ENCODE measurements around the gene CACNA1H. TPM values are rescaled to one million over a fixed set of nuclear protein-coding genes. Genes with fewer than 3 reads are reported as not detected.

Gene CACNA1H
- total RNA-seq, 4 donors from 2014 or later, result 17.0 to 63.6 (median 39.5) TPM

GRCh38 chr16:1174477-1175357 is 21.8 kb downstream of the CACNA1H start:
- no peaks in the 10 kb centered on the region for H3K36me3 ChIP-seq

GRCh38 chr16:1175566-1176279 is 22.8 kb downstream of the CACNA1H start:
- TF ChIP-seq EP300 (IDR thresholded peaks at IDR 0.05; ENCODE audit: low read depth) (no peak), POLR2AphosphoS5 (IDR thresholded peaks at IDR 0.05) (no peak), CTCF (IDR thresholded peaks at IDR 0.05) (no peak), POLR2A (IDR thresholded peaks at IDR 0.05) (no peak)
- H3K4me3 ChIP-seq, result no peak overlapping the region
- intact Hi-C loops (cut with DNase I; ENCODE audit: low total_unique reads) (no loop called here), in situ Hi-C loops (cut with MboI; ENCODE audit: low pct_ligation_motif_present in 1 of 4, low pct_unique_long_range_greater_than_20kb in 1 of 4, low sequenced_read_pairs in 3 of 4) (no loop called here)
- H3K36me3 ChIP-seq, result no peaks in the 10 kb centered on the region
- H3K27me3 ChIP-seq, result peaks cover 2% of the 10 kb centered on the region
- H3K9me3 ChIP-seq, result no peaks in the 10 kb centered on the region
- peak overlapping the region; percentile 23 to 92 (median 82) for H3K27ac ChIP-seq
- no peak for DNase-seq
- WGBS, 2 donors (ENCODE audit: low coverage in 1 of 2), result 74% methylated on average over 25 of the region's 29 CpGs; no CpG with 5 or more reads in 1 of the 2 donors
- peaks cover under 1 to 29% (median 16%) of the 10 kb centered on the region in 4 donors for H3K4me1 ChIP-seq

More at GRCh38 chr16:1174477-1175357, 21.8 kb downstream of the CACNA1H start:
- peaks cover 8 to 32% (median 22%) of the 10 kb centered on the region in 4 donors for H3K4me1 ChIP-seq
- 66% methylated on average over 31 of the region's 38 CpGs; no CpG with 5 or more reads in 1 of the 2 donors for WGBS, 2 donors (ENCODE audit: low coverage in 1 of 2)
- H3K4me3 ChIP-seq, result no peak overlapping the region
- H3K9me3 ChIP-seq, result no peaks in the 10 kb centered on the region
- no peaks in the 10 kb centered on the region for H3K27me3 ChIP-seq
- intact Hi-C loops (cut with DNase I; ENCODE audit: low total_unique reads) (no loop called here), in situ Hi-C loops (cut with MboI; ENCODE audit: low pct_ligation_motif_present in 1 of 4, low pct_unique_long_range_greater_than_20kb in 1 of 4, low sequenced_read_pairs in 3 of 4) (no loop called here)
- peak overlapping the region; percentile 23 to 92 (median 82) for H3K27ac ChIP-seq
- TF ChIP-seq POLR2AphosphoS5 (IDR thresholded peaks at IDR 0.05) (no peak), POLR2A (IDR thresholded peaks at IDR 0.05) (no peak), CTCF (IDR thresholded peaks at IDR 0.05) (no peak), EP300 (IDR thresholded peaks at IDR 0.05; ENCODE audit: low read depth) (no peak)
- no peak for DNase-seq

GRCh38 chr16:1176280-1176897 is 23.5 kb downstream of the CACNA1H start:
- peak overlapping the region in 3 of 4 donors; percentile 82 to 92 (median 83) for H3K27ac ChIP-seq
- no peak overlapping the region for H3K4me3 ChIP-seq
- H3K4me1 ChIP-seq, result peaks cover 6 to 29% (median 17%) of the 10 kb centered on the region in 4 donors
- no peak for DNase-seq
- peaks cover 8% of the 10 kb centered on the region for H3K27me3 ChIP-seq
- WGBS, 2 donors (ENCODE audit: low coverage in 1 of 2), result 71% methylated on average over 21 of the region's 24 CpGs; no CpG with 5 or more reads in 1 of the 2 donors
- H3K9me3 ChIP-seq, result no peaks in the 10 kb centered on the region
- intact Hi-C loops (cut with DNase I; ENCODE audit: low total_unique reads) (no loop called here), in situ Hi-C loops (cut with MboI; ENCODE audit: low pct_ligation_motif_present in 1 of 4, low pct_unique_long_range_greater_than_20kb in 1 of 4, low sequenced_read_pairs in 3 of 4) (no loop called here)
- TF ChIP-seq POLR2A (IDR thresholded peaks at IDR 0.05) (no peak), POLR2AphosphoS5 (IDR thresholded peaks at IDR 0.05) (no peak), CTCF (IDR thresholded peaks at IDR 0.05) (no peak), EP300 (IDR thresholded peaks at IDR 0.05; ENCODE audit: low read depth) (no peak)
- no peaks in the 10 kb centered on the region for H3K36me3 ChIP-seq
